WTC11 (cell line): ENCODE results near the gene DHX34.
"Not testable (repeated sequence)": the region's sequence is repeated elsewhere in the genome, so short reads cannot be mapped to it uniquely, and the experiment has no call there.

ENCODE experiments used
- ARID4B ChIP-seq: sonication (generic); formaldehyde crosslinking; IDR thresholded peaks from 2 replicates; pipeline ENCODE4 v1.8.0; 2023; ENCODE audit warnings: missing genetic modification reagents, mild to moderate bottlenecking, borderline replicate concordance
- ATF2 ChIP-seq: sonication (generic); formaldehyde crosslinking; IDR thresholded peaks from 2 replicates; pipeline ENCODE4 v1.8.1; 2022; ENCODE audit warnings: low read depth, missing genetic modification reagents, borderline replicate concordance
- CREM ChIP-seq: sonication (generic); formaldehyde crosslinking; IDR thresholded peaks from 2 replicates; pipeline ENCODE4 v1.8.1; 2022; ENCODE audit warnings: mild to moderate bottlenecking, missing genetic modification reagents, moderate library complexity
- CTCF ChIP-seq: fragments of 200-600 bp; IDR thresholded peaks from 2 replicates; pipeline ENCODE4 v1.8.0; 2022; ENCODE audit warnings: antibody characterized with exemption
- IRF2 ChIP-seq: sonication (generic); formaldehyde crosslinking; IDR thresholded peaks from 2 replicates; pipeline ENCODE4 v1.8.0; 2022; ENCODE audit warnings: low read depth, missing genetic modification reagents, borderline replicate concordance
- JUN ChIP-seq: sonication (generic); formaldehyde crosslinking; IDR thresholded peaks from 2 replicates; pipeline ENCODE4 v1.8.0; 2023; ENCODE audit warnings: mild to moderate bottlenecking, missing genetic modification reagents
- NR2C2 ChIP-seq: sonication (generic); formaldehyde crosslinking; IDR thresholded peaks from 2 replicates; pipeline ENCODE4 v1.8.0; 2022; ENCODE audit warnings: mild to moderate bottlenecking, missing genetic modification reagents
- NR3C1 ChIP-seq: sonication (generic); formaldehyde crosslinking; conservative IDR thresholded peaks from 2 replicates; pipeline ENCODE4 v1.8.1; 2023; ENCODE audit warnings: low read depth, mild to moderate bottlenecking, missing genetic modification reagents
- SMAD3 ChIP-seq: sonication (generic); formaldehyde crosslinking; IDR thresholded peaks from 2 replicates; pipeline ENCODE4 v1.8.0; 2022; ENCODE audit warnings: missing genetic modification reagents, mild to moderate bottlenecking, borderline replicate concordance
- USF2 ChIP-seq: sonication (generic); formaldehyde crosslinking; IDR thresholded peaks from 2 replicates; pipeline ENCODE4 v1.8.1; 2023; ENCODE audit warnings: mild to moderate bottlenecking, missing genetic modification reagents, moderate library complexity
- ZNF121 ChIP-seq: sonication (generic); formaldehyde crosslinking; IDR thresholded peaks from 2 replicates; pipeline ENCODE4 v1.8.0; 2023; ENCODE audit warnings: missing genetic modification reagents
- ZNF512 ChIP-seq: sonication (generic); formaldehyde crosslinking; IDR thresholded peaks from 2 replicates; pipeline ENCODE4 v1.8.1; 2022; ENCODE audit warnings: missing genetic modification reagents, borderline replicate concordance

- TF ChIP-seq CTCF; JUN (CRISPR knock-in tag); USF2; ZNF512 (CRISPR knock-in tag); ATF2 (CRISPR knock-in tag); NR2C2 (CRISPR knock-in tag); IRF2 (CRISPR knock-in tag); NR3C1 (CRISPR knock-in tag); CREM; ZNF121 (CRISPR knock-in tag); SMAD3 (CRISPR knock-in tag); ARID4B (CRISPR knock-in tag): not testable (repeated sequence)
Measured at GRCh38 chr19:47411696-47412095, 62.6 kb downstream of the DHX34 start.
